ENCODE measurements around the gene IFI27. TPM values are rescaled to one million over a fixed set of nuclear protein-coding genes. Genes with fewer than 3 reads are reported as not detected.

The IFI27 gene
- 0.70 to 1.6 TPM (median 1.2 TPM) in 5 replicates for total RNA-seq (2022; extraction: Qiagen RNA extraction; ENCODE audit: low read depth)

GRCh38 chr14:94110552-94111181 is at the start of gene IFI27:
Gene IFI27 (plus strand): TSS chr14:94110736.

DNA sequence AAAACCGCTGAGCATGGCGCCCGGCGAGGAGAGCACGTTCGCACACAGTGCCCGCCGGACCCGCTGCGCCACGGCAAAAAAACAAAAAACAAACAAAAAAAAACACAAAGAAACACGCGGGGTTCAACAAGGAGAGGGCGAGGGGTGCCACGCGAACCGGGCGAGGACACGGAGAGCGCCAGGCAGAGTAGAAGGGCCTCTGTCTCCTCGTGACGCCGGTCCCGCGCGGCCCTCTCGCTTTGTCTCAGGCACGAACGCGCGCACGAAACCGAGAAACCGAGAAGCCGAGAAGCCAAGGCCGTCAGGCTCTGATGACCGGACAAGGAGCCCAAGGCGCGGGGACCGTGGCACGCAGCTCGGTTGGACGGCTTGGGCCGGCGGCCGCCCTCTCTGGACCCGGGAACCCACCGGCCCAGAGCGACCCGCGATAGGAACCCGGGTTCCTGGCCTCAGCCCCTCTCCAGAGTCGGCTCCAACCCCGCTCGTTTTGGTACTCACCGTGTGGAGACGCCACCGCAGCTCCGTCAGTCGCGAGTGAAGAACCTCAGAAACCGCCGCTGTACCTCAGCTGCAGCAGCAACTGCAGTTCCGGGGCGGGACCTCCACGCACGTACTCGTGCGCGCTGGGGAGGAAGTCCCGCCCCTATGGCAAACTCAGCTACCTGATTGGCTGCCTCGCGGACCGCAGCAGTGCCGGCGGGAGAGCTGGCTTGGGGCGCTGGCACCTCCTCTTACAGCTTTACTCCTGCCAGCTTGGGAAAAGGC is 29.7 kb upstream of the IFI27 start, which contains the start of the genes DDX24 and IFI27L1:
Gene DDX24, minus strand, starts transcription at position 582 of the 765 bp plus-strand sequence. CDS start 1,460 bp downstream, outside the sequence.
Gene IFI27L1, plus strand, starts transcription at position 690 of the 765 bp plus-strand sequence. CDS start 15,628 bp downstream, outside the sequence.

DNA sequence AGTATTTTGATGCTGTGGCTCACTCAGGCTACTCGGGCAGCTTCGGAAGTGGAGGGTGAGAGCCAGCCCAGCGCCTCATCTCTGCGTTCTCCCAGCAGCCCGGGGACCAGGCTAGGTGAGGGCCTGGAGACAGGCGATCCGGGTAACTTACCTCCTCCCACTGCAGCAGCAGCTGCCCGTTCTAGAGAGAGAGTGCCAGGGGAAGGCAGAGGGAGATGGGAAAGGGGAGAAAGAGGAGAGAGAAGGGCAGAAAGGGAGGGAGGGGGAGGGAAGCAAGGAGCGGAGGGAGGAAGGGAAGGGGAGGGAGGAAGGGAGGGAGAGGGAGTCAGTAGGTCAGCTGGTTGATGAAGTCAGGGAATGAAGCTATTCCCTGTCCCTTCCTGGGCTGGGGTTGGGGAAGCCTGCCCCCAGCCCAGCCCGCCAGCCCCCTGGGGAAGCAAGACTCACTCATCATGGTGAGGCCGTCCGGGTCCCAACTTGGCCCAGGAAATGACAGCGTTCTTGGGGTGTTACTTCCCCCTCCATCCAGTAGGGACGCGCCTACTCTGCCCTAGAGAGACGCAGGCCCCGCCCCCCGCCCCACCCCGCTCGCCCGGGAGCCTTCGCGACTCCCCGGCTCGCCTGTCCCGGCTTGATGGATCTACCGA is 18.7 kb downstream of the IFI27 start, which contains the start of gene IFI27L2:
Gene IFI27L2, minus strand, starts transcription at position 494 of the 647 bp plus-strand sequence. Its CDS starts 40 bp downstream, at position 454.

Other genes starting within 250 kb of the IFI27 start
- not detected in 5 replicates for gene FAM181A, start 183.4 kb upstream of the IFI27 start, total RNA-seq (2022; extraction: Qiagen RNA extraction; ENCODE audit: low read depth)
- gene ASB2, start 134.2 kb upstream of the IFI27 start, total RNA-seq (2022; extraction: Qiagen RNA extraction; ENCODE audit: low read depth): 0.60 to 2.0 TPM (median 1.0 TPM) in 5 replicates
- not detected in 5 replicates for gene CCDC197, start 113.4 kb upstream of the IFI27 start, total RNA-seq (2022; extraction: Qiagen RNA extraction; ENCODE audit: low read depth)
- 3.1 to 4.8 TPM (median 3.8 TPM) in 5 replicates for gene OTUB2, start 84.4 kb upstream of the IFI27 start, total RNA-seq (2022; extraction: Qiagen RNA extraction; ENCODE audit: low read depth)
- 173 to 199 TPM (median 182 TPM) in 5 replicates for gene DDX24, start 29.5 kb upstream of the IFI27 start, total RNA-seq (2022; extraction: Qiagen RNA extraction; ENCODE audit: low read depth)
- gene IFI27L1, start 29.4 kb upstream of the IFI27 start, total RNA-seq (2022; extraction: Qiagen RNA extraction; ENCODE audit: low read depth): 16.1 to 19.6 TPM (median 18.6 TPM) in 5 replicates
- gene IFI27L2, start 18.9 kb downstream of the IFI27 start, total RNA-seq (2022; extraction: Qiagen RNA extraction; ENCODE audit: low read depth): 46.1 to 56.7 TPM (median 53.0 TPM) in 5 replicates
- 0.06 to 0.58 TPM (median 0.37 TPM) in 5 replicates for gene PPP4R4, start 63.6 kb downstream of the IFI27 start, total RNA-seq (2022; extraction: Qiagen RNA extraction; ENCODE audit: low read depth)
- not detected in 5 replicates for gene SERPINA10, start 182.5 kb downstream of the IFI27 start, total RNA-seq (2022; extraction: Qiagen RNA extraction; ENCODE audit: low read depth)
- gene SERPINA6, start 212.6 kb downstream of the IFI27 start, total RNA-seq (2022; extraction: Qiagen RNA extraction; ENCODE audit: low read depth): 0.80 to 1.0 TPM (median 0.93 TPM) in 5 replicates

Data from A549 treated with ZK216348 at 1 μM for 4 hours (cell line).